GM19238 (cell line): ENCODE results near the gene CPT1B.

Experiments used
- DNase-seq: peaks from one replicate; pipeline ENCODE4 v3.0.0; 2011; ENCODE audit warnings: low spot score; ENCODE audit not compliant: insufficient read length

Gene CPT1B

GRCh38 chr22:50571264-50572175 lies 6.7 kb downstream of the CPT1B start:
- DNase-seq: no peak

- no peak for DNase-seq
Measured at GRCh38 chr22:50570861-50571260, 7.4 kb downstream of the CPT1B start.

GRCh38 chr22:50569896-50570535 lies 8.2 kb downstream of the CPT1B start:
- DNase-seq: peak; percentile 28

- no peak for DNase-seq
Measured at GRCh38 chr22:50569041-50569459, 9.2 kb downstream of the CPT1B start.

GRCh38 chr22:50568626-50569025 lies 9.6 kb downstream of the CPT1B start:
- DNase-seq: no peak

- DNase-seq: no peak
Measured at GRCh38 chr22:50567721-50568252, 10.4 kb downstream of the CPT1B start.

GRCh38 chr22:50564289-50564688 lies 13.9 kb downstream of the CPT1B start:
- DNase-seq: no peak

- DNase-seq: no peak
Measured at GRCh38 chr22:50563413-50564160, 14.6 kb downstream of the CPT1B start.

- DNase-seq: peak; percentile 95
Measured at GRCh38 chr22:50562523-50563412, 15.5 kb downstream of the CPT1B start, which contains the start of gene SYCE3. Gene SYCE3, minus strand, starts transcription at chr22:50562919. Its CDS starts 6,514 bp downstream, at chr22:50556405.

GRCh38 chr22:50561401-50562358 lies 16.5 kb downstream of the CPT1B start:
- DNase-seq: no peak

- no peak for DNase-seq
Measured at GRCh38 chr22:50560034-50560433, 18.2 kb downstream of the CPT1B start.

- no peak for DNase-seq
Measured at GRCh38 chr22:50556703-50557102, 21.5 kb downstream of the CPT1B start.

GRCh38 chr22:50553310-50553709 lies 24.9 kb downstream of the CPT1B start:
- no peak for DNase-seq

GRCh38 chr22:50551160-50551752 lies 27.0 kb downstream of the CPT1B start:
- DNase-seq: no peak

- no peak for DNase-seq
Measured at GRCh38 chr22:50550395-50550794, 27.8 kb downstream of the CPT1B start.

- peak; percentile 23 for DNase-seq
Measured at GRCh38 chr22:50548921-50549790, 29.1 kb downstream of the CPT1B start.

GRCh38 chr22:50548040-50548920 lies 29.9 kb downstream of the CPT1B start:
- peak; percentile 83 for DNase-seq
